NCI-H526 (cell line): Measurements from ENCODE around the gene GRM4.
"Not testable (repeated sequence)": the region's sequence is repeated elsewhere in the genome, so short reads cannot be mapped to it uniquely, and the experiment has no call there.

Experiments
- DNase-seq, 2 experiments: peaks; one replicate each; lab custom pipeline; 2025; lab: John Stamatoyannopoulos, UW

Gene GRM4

GRCh38 chr6:34020807-34021553 lies 124.9 kb downstream of the GRM4 start:
- no peak for DNase-seq

GRCh38 chr6:34020278-34020677 lies 125.6 kb downstream of the GRM4 start:
- DNase-seq, result no peak

- no peak for DNase-seq
Observed at GRCh38 chr6:34018961-34019606, 126.8 kb downstream of the GRM4 start.

GRCh38 chr6:34018026-34018425 lies 127.9 kb downstream of the GRM4 start:
- DNase-seq, result no peak

- DNase-seq, result no peak
Observed at GRCh38 chr6:34017106-34017805, 128.6 kb downstream of the GRM4 start.

GRCh38 chr6:34016573-34016972 lies 129.3 kb downstream of the GRM4 start:
- DNase-seq, result not testable (repeated sequence)

- peak; percentile 41 to 54 for DNase-seq
Observed at GRCh38 chr6:34015586-34015985, 130.3 kb downstream of the GRM4 start.

GRCh38 chr6:34011264-34011663 lies 134.6 kb downstream of the GRM4 start:
- DNase-seq, result no peak

- DNase-seq, result peak; percentile 13 to 34
Observed at GRCh38 chr6:34005901-34006531, 139.9 kb downstream of the GRM4 start.

- DNase-seq, result peak in 1 of 2 experiments; percentile 11
Observed at GRCh38 chr6:34004706-34005105, 141.2 kb downstream of the GRM4 start.

GRCh38 chr6:34003962-34004361 lies 141.9 kb downstream of the GRM4 start:
- DNase-seq, result no peak

- no peak for DNase-seq
Observed at GRCh38 chr6:34001706-34002621, 143.9 kb downstream of the GRM4 start.

GRCh38 chr6:34000281-34000680 lies 145.6 kb downstream of the GRM4 start:
- DNase-seq, result no peak

GRCh38 chr6:33999567-33999966 lies 146.3 kb downstream of the GRM4 start:
- DNase-seq, result no peak

GRCh38 chr6:33998660-33999059 lies 147.2 kb downstream of the GRM4 start:
- no peak for DNase-seq

GRCh38 chr6:33997265-33997664 lies 148.6 kb downstream of the GRM4 start:
- DNase-seq, result no peak

- DNase-seq, result no peak
Observed at GRCh38 chr6:33996120-33996475, 149.8 kb downstream of the GRM4 start.

- no peak for DNase-seq
Observed at GRCh38 chr6:33995309-33996119, 150.4 kb downstream of the GRM4 start.

GRCh38 chr6:33994472-33995308 lies 151.2 kb downstream of the GRM4 start:
- peak in 1 of 2 experiments; percentile 11 for DNase-seq
